Left ventricle myocardium superior (tissue), 1 donor: Measurements from ENCODE around the gene SDHAF3. TPM values are rescaled to one million over a fixed set of nuclear protein-coding genes. Genes with fewer than 3 reads are reported as not detected.
"Not testable (repeated sequence)": the region's sequence is repeated elsewhere in the genome, so short reads cannot be mapped to it uniquely, and the experiment has no call there.

Source experiments
- ATAC-seq: fragments of 200-7000 bp; cut with Tn5 transposase; one replicate; pipeline ENCODE4 v1.9.1; 2020; ENCODE audit warnings: mild to moderate bottlenecking, moderate library complexity
- DNase-seq: peaks from one replicate; pipeline ENCODE4 v3.0.0-alpha.2; 2020
- intact Hi-C: fragments of 100-400 bp; cut with micrococcal nuclease; formaldehyde crosslinking; loops from one replicate; pipeline ENCODE4 v1.11.0; 2022
- long read RNA-seq: library from polyadenylated mRNA; unstranded; transcript quantifications from one replicate; pipeline ENCODE4 v2.0.0, GENCODE V29; 2021
- total RNA-seq: library from RNA; stranded (reverse); fragmentation: NEBNext Ultra II Directional; extraction: Animal tissue kit (Norgen Biotek cat#: 25700); gene quantifications from one replicate; pipeline ENCODE4 v1.2.1, GENCODE V29; 2021
- donor health status: DM: no; HTN: yes; CAD: no; lungs with severe emphysema.

Gene SDHAF3
- 20.3 TPM for total RNA-seq
- long read RNA-seq, transcript SDHAF3-202 (2 exons, 2,060 nt) = major isoform, 38 of 40 reads
- long read RNA-seq, partial matches to known transcripts = 0 of 40 reads
- long read RNA-seq, other reads (novel, unspliced or antisense) = 2 of 40 reads

DNA sequence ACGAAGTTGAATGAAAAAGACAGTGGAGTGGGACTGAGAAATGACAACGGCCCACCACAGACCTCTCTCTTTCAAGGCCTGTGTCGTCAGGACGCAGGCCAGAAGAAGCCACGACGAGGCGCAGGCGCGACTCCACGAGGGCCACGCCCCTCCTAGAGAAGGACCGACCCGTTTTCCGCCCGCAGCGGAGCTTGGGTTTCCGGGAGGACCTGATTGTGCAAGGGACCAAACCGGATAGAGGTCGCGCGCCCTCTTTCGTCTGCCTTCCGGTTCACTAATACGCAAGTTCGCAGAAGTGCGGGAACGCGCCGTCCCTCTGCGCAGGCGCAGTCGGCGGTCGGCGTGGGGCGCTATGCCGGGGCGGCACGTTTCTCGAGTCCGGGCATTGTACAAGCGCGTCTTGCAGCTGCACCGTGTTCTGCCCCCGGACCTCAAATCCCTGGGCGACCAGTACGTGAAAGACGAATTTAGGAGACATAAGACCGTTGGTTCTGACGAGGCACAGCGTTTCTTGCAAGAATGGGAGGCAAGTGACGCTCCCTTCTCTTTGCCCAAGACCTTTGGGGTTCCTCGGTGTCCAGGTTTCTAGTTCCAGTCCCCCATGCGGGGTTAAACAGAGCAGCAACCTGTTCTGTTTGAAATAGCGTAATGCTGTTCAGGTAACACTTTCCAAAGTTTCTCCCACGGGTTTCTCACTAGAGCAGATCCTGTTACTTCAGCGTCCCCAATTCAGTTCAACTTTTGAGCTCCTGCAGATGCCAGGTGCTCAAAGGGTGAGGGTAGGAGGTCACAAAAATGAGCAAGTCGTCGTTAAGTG, at the start of gene SDHAF3:
SDHAF3 (plus strand) TSS at position 327 of the 817 bp plus-strand sequence; CDS start at position 353, 26 bp downstream.
- intact Hi-C loops = no loop called here
- peak; percentile 100 for ATAC-seq

DNA sequence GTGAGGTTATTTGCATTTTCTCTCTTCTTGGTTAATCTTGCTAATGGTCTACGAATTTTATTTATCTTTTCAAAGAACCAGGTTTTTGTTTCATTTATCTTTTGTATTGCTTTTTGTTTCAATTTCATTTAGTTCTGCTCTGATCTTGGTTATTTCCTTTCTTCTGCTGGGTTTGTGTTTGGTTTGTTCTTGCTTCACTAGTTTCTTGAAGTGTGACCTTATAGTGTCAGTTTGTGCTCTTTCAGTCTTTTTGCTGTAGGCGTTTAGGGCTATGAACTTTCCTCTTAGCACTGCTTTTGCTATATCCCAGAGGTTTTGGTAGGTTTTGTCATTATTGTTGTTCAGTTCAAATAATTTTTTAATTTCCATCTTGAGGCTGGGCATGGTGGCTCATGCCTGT, 45.5 kb upstream of the SDHAF3 start:
- intact Hi-C loops, DNase-seq, ATAC-seq: not testable (repeated sequence)

More for the DNA sequence above, at the start of gene SDHAF3:
- DNase-seq = peak; percentile 98

- DNase-seq (no peak), ATAC-seq (no peak)
- intact Hi-C loops = no loop called here
Measured at GRCh38 chr7:97075928-97076327, 41.6 kb upstream of the SDHAF3 start.

DNA sequence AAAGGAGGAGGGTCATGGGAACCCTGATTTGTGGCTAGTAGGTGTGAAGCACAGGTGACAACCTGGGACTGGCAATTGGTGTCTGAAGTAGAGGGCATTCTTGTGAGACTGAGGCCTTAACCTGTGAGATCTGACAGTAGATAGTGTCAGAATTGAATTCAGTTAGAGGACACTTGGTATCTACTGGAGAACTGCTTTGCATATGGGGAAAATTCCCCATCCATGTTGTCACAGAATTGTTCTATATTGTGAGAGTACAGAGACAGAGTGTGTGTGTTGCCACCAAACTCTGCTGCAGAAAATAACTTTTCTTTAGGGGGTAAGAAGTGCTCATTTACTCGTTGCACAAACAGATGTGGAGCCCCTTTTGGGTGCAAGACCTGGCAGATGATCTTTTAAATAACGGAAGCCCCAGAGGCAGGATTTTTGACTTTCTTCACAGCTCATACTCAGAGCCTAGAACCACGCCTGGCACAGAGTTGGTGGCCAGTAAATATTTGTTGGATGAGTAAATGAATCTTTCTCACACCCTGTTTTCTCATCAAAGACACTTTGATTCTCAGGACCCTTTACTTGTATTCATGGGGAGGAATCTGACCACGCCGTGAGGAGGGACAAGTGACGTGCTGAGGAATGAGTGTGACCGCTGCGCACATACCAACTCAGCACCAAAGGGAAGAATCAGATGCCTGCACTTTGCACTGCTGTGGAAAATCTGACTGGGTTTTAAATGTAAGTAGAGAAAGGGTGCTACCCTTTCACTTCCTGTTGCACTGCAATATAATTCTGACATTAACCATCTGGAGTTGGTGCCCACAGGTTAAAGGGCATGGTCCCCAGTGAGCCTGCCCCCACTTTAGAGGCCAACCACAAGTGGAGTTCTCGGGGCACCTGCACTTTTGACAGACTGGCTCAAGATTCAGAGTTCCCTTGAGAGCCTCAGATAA, 39.2 kb upstream of the SDHAF3 start:
- intact Hi-C loops = no loop called here
- no peak for ATAC-seq
- DNase-seq = no peak

- no peak for ATAC-seq
- intact Hi-C loops = no loop called here
Measured at GRCh38 chr7:97079300-97079699, 38.2 kb upstream of the SDHAF3 start.

DNA sequence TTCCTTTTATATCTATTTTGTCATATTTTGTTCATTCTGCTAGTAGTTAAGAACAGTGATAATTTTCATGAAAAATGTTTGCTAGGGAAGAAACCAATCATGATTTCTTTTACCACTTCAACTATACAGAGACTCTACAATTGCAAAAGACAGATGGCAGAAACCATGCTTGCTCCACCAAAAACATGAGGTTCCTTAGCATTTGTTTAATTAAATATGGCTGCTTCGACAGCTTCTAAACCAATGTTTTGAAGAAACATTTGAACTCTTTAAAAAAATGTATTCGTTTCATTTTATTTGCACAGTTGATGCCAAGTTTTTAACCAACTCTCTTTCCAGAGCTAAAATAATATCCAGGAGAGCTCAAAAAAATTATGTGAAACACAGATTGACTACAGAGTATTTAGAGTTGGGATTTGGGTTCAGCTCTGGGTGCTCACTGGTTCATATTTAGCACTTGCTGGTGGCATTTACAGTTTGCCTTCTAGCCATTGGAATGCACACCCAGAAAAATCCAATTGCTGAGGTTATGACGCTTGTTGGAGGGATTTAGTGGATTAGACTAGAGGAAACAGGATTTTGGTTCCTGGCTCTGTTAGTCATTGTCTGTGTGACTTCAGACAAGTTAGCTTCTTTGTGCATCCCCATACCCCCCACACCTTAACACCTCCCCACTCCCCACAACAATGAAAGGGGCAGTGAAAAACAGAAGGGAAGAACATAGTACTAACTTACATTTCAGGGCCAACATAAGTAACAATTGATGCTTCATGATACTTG, 35.8 kb upstream of the SDHAF3 start:
- DNase-seq = no peak
- no peak for ATAC-seq
- intact Hi-C loops = no loop called here

More at GRCh38 chr7:97079300-97079699, 38.2 kb upstream of the SDHAF3 start:
- DNase-seq = no peak

- DNase-seq (no peak), ATAC-seq (no peak)
- intact Hi-C loops = no loop called here
Measured at GRCh38 chr7:97088364-97088763, 29.1 kb upstream of the SDHAF3 start.

DNA sequence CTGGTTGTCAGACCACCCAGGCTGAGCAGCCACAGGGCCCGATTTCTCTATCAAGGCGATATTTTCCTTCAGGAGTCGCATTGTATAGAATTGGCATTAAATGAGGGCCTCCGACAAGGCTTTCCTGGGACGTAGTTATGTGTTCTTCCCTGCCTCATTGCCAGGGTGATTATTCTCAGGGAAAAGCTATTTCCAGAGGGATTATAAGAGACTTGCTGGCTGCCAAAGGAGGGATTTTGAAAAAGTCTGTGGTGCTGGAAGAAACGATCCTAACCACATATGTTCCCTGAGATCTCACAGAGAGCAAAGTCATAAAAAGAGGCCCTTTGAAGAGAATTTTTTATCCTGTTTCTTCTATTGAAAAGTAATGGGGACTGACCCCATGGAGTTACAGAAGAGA, 27.7 kb upstream of the SDHAF3 start:
- intact Hi-C loops = no loop called here
- DNase-seq (no peak), ATAC-seq (no peak)

- DNase-seq = no peak
- intact Hi-C loops = no loop called here
- ATAC-seq = no peak
Measured at GRCh38 chr7:97090761-97091353, 26.6 kb upstream of the SDHAF3 start.

GRCh38 chr7:97094284-97094930, 23.1 kb upstream of the SDHAF3 start:
- ATAC-seq (no peak), DNase-seq (no peak)
- intact Hi-C loops = no loop called here

- ATAC-seq (no peak), DNase-seq (no peak)
- intact Hi-C loops = no loop called here
Measured at GRCh38 chr7:97096037-97096436, 21.5 kb upstream of the SDHAF3 start.

DNA sequence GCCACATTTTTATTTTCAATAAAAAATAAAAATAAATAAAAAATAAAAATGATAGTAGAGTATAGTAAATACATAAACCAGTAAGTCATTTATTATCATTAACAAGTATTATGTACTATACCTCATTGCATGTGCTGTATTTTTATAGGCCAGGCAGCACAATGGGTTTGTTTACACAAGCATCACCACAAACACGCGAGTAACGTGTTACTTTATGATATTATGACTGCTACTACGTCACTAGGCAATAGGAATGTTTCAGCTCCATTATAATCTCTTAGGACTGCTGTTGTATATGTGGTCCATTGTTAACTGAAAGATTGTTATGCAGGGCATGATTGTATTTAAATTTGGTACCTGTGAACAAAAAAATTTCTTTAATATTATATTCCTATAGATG, 20.8 kb upstream of the SDHAF3 start:
- intact Hi-C loops = no loop called here
- no peak for ATAC-seq
- no peak for DNase-seq

DNA sequence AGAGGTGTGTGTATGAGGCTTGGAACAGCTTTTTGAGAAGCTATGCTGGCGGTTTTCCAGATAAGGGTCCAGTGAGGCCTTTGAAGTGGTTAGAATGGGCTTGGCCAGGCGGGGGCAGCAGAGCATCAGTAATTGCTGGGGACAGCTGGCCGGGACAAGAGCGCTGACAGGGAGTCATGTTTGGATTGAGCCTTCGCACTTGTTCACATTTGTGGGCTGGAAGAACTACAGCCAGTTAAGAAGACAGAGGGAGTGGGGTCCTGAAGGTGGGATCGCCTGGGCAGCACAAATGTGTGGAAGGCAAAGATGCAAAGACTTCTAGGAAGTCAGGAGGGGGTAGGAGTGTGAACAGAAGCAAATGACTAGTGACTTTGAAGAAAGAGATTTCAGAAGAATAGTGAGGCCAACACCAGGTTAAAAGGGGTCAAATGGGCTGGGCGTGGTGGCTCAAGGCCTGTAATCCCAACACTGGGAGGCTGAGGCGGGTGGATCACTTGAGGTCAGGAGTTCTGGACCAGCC, 12.7 kb upstream of the SDHAF3 start:
- DNase-seq (peak; percentile 90), ATAC-seq (peak; percentile 93)
- intact Hi-C loops = loop anchor here (1.0 kb wide), 1 partner anchor 75 kb away; no protein-coding TSS in a partner anchor

GRCh38 chr7:97107192-97107800, 10.2 kb upstream of the SDHAF3 start:
- ATAC-seq = no peak
- intact Hi-C loops = no loop called here
- DNase-seq = no peak

GRCh38 chr7:97116308-97116707, 1.2 kb upstream of the SDHAF3 start:
- DNase-seq (no peak), ATAC-seq (no peak)
- intact Hi-C loops = no loop called here

DNA sequence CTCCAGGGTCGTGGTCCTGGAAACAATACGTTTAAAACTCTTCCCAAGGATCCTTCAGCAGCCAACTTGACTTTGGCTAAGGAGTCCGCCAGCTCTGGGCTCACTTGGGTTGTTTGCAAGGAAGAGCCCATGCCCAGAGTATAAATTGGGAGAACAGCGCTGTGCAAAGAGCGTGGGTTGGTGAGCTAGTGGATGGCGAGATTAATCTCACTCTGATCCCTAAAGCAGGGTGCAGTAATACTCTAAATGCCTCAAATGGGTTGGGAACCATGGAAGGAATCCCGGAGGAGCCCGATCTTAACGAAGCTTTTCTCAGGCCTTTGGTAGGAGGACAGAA, 495 bp upstream of the SDHAF3 start:
- intact Hi-C loops = no loop called here
- DNase-seq (no peak), ATAC-seq (peak; percentile 21)

- ATAC-seq = no peak
- intact Hi-C loops = no loop called here
- no peak for DNase-seq
Measured at GRCh38 chr7:97118306-97118917, 914 bp downstream of the SDHAF3 start.
